Central memory CD8-positive, alpha-beta T cell (primary cell): ENCODE results near the gene CREBBP.

ENCODE experiments used
- ATAC-seq: fragments of 150-1000 bp; cut with Tn5 transposase; replicated peaks from 2 replicates; pipeline ENCODE4 v1.10.0; 2022; ENCODE audit warnings: mild to moderate bottlenecking, moderate FRiP score, moderate number of reproducible peaks; ENCODE audit not compliant: poor library complexity, severe bottlenecking; ENCODE audit errors: extremely low read depth
- DNase-seq, 2 donors: peaks; one replicate each; pipeline ENCODE4 v3.0.0; 2021; ENCODE audit warnings: low spot score in 2 of 2
- H3K27ac Mint-ChIP-seq: one replicate; pipeline ENCODE4 v1.8.0; 2022; ENCODE audit warnings: low read depth, mild to moderate bottlenecking, moderate library complexity, mixed read lengths
- H3K27me3 Mint-ChIP-seq: one replicate; pipeline ENCODE4 v1.8.0; 2022; ENCODE audit warnings: mixed read lengths
- H3K36me3 Mint-ChIP-seq: one replicate; pipeline ENCODE4 v1.8.0; 2022; ENCODE audit warnings: mild to moderate bottlenecking, moderate library complexity, mixed read lengths; ENCODE audit not compliant: insufficient read depth
- H3K4me1 Mint-ChIP-seq: one replicate; pipeline ENCODE4 v1.8.0; 2022; ENCODE audit warnings: mixed read lengths
- H3K4me3 Mint-ChIP-seq: one replicate; pipeline ENCODE4 v1.8.0; 2022; ENCODE audit warnings: mild to moderate bottlenecking, moderate library complexity, mixed read lengths
- H3K9me3 Mint-ChIP-seq: one replicate; pipeline ENCODE4 v1.8.0; 2022; ENCODE audit warnings: mixed read lengths

Gene CREBBP

GRCh38 chr16:3789375-3790099, 91.0 kb downstream of the CREBBP start:
- Mint-ChIP-seq H3K4me3 (peak overlapping the region; percentile 63), H3K9me3 (no peaks in the 10 kb centered on the region), H3K36me3 (peaks cover 42% of the 10 kb centered on the region), H3K4me1 (peaks cover 70% of the 10 kb centered on the region), H3K27me3 (no peaks in the 10 kb centered on the region), H3K27ac (peak overlapping the region; percentile 22)
- DNase-seq (no peak), ATAC-seq (peak; percentile 95)

GRCh38 chr16:3788711-3789374, 91.7 kb downstream of the CREBBP start:
- H3K27me3 Mint-ChIP-seq: no peaks in the 10 kb centered on the region
- no peak for ATAC-seq
- H3K4me1 Mint-ChIP-seq: peaks cover 74% of the 10 kb centered on the region
- peaks cover 42% of the 10 kb centered on the region for H3K36me3 Mint-ChIP-seq
- DNase-seq: no peak
- H3K4me3 Mint-ChIP-seq: peak overlapping the region; percentile 63
- no peak overlapping the region for H3K27ac Mint-ChIP-seq
- no peaks in the 10 kb centered on the region for H3K9me3 Mint-ChIP-seq

- H3K36me3 Mint-ChIP-seq: peaks cover 44% of the 10 kb centered on the region
- H3K4me3 Mint-ChIP-seq: no peak overlapping the region
- no peaks in the 10 kb centered on the region for H3K27me3 Mint-ChIP-seq
- no peaks in the 10 kb centered on the region for H3K9me3 Mint-ChIP-seq
- no peak overlapping the region for H3K27ac Mint-ChIP-seq
- no peak for ATAC-seq
- DNase-seq: no peak
- H3K4me1 Mint-ChIP-seq: peaks cover 76% of the 10 kb centered on the region
Observed at GRCh38 chr16:3787924-3788661, 92.4 kb downstream of the CREBBP start.

- Mint-ChIP-seq H3K27me3 (no peaks in the 10 kb centered on the region), H3K4me3 (no peak overlapping the region), H3K4me1 (peaks cover 53% of the 10 kb centered on the region), H3K27ac (no peak overlapping the region), H3K36me3 (peaks cover 41% of the 10 kb centered on the region), H3K9me3 (no peaks in the 10 kb centered on the region)
- ATAC-seq (no peak), DNase-seq (no peak)
Observed at GRCh38 chr16:3785413-3785812, 95.1 kb downstream of the CREBBP start.

GRCh38 chr16:3783516-3783915, 97.0 kb downstream of the CREBBP start:
- no peaks in the 10 kb centered on the region for H3K27me3 Mint-ChIP-seq
- no peaks in the 10 kb centered on the region for H3K9me3 Mint-ChIP-seq
- peaks cover 50% of the 10 kb centered on the region for H3K36me3 Mint-ChIP-seq
- no peak overlapping the region for H3K27ac Mint-ChIP-seq
- H3K4me1 Mint-ChIP-seq: peaks cover 38% of the 10 kb centered on the region
- ATAC-seq (no peak), DNase-seq (no peak)
- H3K4me3 Mint-ChIP-seq: no peak overlapping the region

- Mint-ChIP-seq H3K9me3 (no peaks in the 10 kb centered on the region), H3K27me3 (no peaks in the 10 kb centered on the region), H3K4me3 (no peak overlapping the region), H3K27ac (no peak overlapping the region), H3K4me1 (peaks cover 34% of the 10 kb centered on the region), H3K36me3 (peaks cover 52% of the 10 kb centered on the region)
- DNase-seq: no peak
- ATAC-seq: no peak
Observed at GRCh38 chr16:3782566-3782965, 97.9 kb downstream of the CREBBP start.

- ATAC-seq (no peak), DNase-seq (no peak)
- H3K27me3 Mint-ChIP-seq: no peaks in the 10 kb centered on the region
- no peaks in the 10 kb centered on the region for H3K9me3 Mint-ChIP-seq
- peaks cover 54% of the 10 kb centered on the region for H3K36me3 Mint-ChIP-seq
- H3K4me3 Mint-ChIP-seq: no peak overlapping the region
- H3K27ac Mint-ChIP-seq: no peak overlapping the region
- peaks cover 34% of the 10 kb centered on the region for H3K4me1 Mint-ChIP-seq
Observed at GRCh38 chr16:3781421-3781820, 99.1 kb downstream of the CREBBP start.

GRCh38 chr16:3780570-3780969, 99.9 kb downstream of the CREBBP start:
- DNase-seq (no peak), ATAC-seq (no peak)

GRCh38 chr16:3776316-3776715, 104.2 kb downstream of the CREBBP start:
- DNase-seq (no peak), ATAC-seq (no peak)
- Mint-ChIP-seq H3K27me3 (no peaks in the 10 kb centered on the region), H3K4me3 (no peak overlapping the region), H3K9me3 (no peaks in the 10 kb centered on the region), H3K4me1 (peaks cover 5% of the 10 kb centered on the region), H3K36me3 (peaks cover 73% of the 10 kb centered on the region), H3K27ac (no peak overlapping the region)

More at GRCh38 chr16:3780570-3780969, 99.9 kb downstream of the CREBBP start:
- no peaks in the 10 kb centered on the region for H3K9me3 Mint-ChIP-seq
- H3K4me3 Mint-ChIP-seq: no peak overlapping the region
- H3K36me3 Mint-ChIP-seq: peaks cover 57% of the 10 kb centered on the region
- no peaks in the 10 kb centered on the region for H3K27me3 Mint-ChIP-seq
- H3K27ac Mint-ChIP-seq: no peak overlapping the region
- peaks cover 29% of the 10 kb centered on the region for H3K4me1 Mint-ChIP-seq

GRCh38 chr16:3774819-3775218, 105.7 kb downstream of the CREBBP start:
- H3K36me3 Mint-ChIP-seq: peaks cover 75% of the 10 kb centered on the region
- no peaks in the 10 kb centered on the region for H3K4me1 Mint-ChIP-seq
- ATAC-seq: no peak
- H3K4me3 Mint-ChIP-seq: no peak overlapping the region
- no peaks in the 10 kb centered on the region for H3K27me3 Mint-ChIP-seq
- H3K27ac Mint-ChIP-seq: no peak overlapping the region
- H3K9me3 Mint-ChIP-seq: no peaks in the 10 kb centered on the region
- DNase-seq: no peak

- Mint-ChIP-seq H3K27me3 (no peaks in the 10 kb centered on the region), H3K27ac (no peak overlapping the region), H3K36me3 (peaks cover 75% of the 10 kb centered on the region), H3K4me3 (no peak overlapping the region), H3K4me1 (no peaks in the 10 kb centered on the region), H3K9me3 (no peaks in the 10 kb centered on the region)
- DNase-seq (no peak), ATAC-seq (no peak)
Observed at GRCh38 chr16:3774156-3774767, 106.3 kb downstream of the CREBBP start.

GRCh38 chr16:3773663-3774062, 106.8 kb downstream of the CREBBP start:
- H3K27ac Mint-ChIP-seq: no peak overlapping the region
- DNase-seq (no peak), ATAC-seq (no peak)
- H3K36me3 Mint-ChIP-seq: peaks cover 76% of the 10 kb centered on the region
- H3K4me3 Mint-ChIP-seq: no peak overlapping the region
- H3K9me3 Mint-ChIP-seq: no peaks in the 10 kb centered on the region
- no peaks in the 10 kb centered on the region for H3K4me1 Mint-ChIP-seq
- no peaks in the 10 kb centered on the region for H3K27me3 Mint-ChIP-seq
